OCI-LY7 (cell line): ENCODE results near the gene DCP1B. TPM values are rescaled to one million over a fixed set of nuclear protein-coding genes. Genes with fewer than 3 reads are reported as not detected.
A peak's percentile ranks its signal among the peaks of the same experiment; 100 is the strongest.

Source experiments
- BruUV-seq: library from RNA; stranded (reverse); fragments of 400-500 nt; replicated peaks from 2 replicates; lab custom pipeline; 2021; lab: Mats Ljungman, UMichigan
- CTCF ChIA-PET: fragments of 300-600 bp; sonication (Branson Sonifier 250); formaldehyde crosslinking; loops from one replicate; lab custom pipeline; 2022; ENCODE audit warnings: antibody characterized with exemption; ENCODE audit not compliant: unreplicated experiment; lab: Charles Lee
- POLR2A ChIA-PET: fragments of 300-600 bp; sonication (Branson Sonifier 250); formaldehyde crosslinking; loops from one replicate; lab custom pipeline; 2022; ENCODE audit warnings: antibody characterized with exemption; lab: Charles Lee
- DNase-seq: peaks from one replicate; pipeline ENCODE4 v3.0.0-alpha.2; 2015; ENCODE audit warnings: low spot score
- H2AFZ ChIP-seq: fragments of 200-600 bp; sonication (generic), shearing (Covaris generic); 2 replicates; pipeline ENCODE4 v1.6.1; 2014; ENCODE audit warnings: mild to moderate bottlenecking, antibody characterized with exemption, low read length, moderate library complexity
- H3K27ac ChIP-seq: fragments of 200-600 bp; sonication (generic); 2 replicates; pipeline ENCODE4 v1.5.1; 2014; ENCODE audit warnings: mixed run types, low read depth, mild to moderate bottlenecking, moderate library complexity, low read length, inconsistent platforms; ENCODE audit not compliant: poor library complexity, severe bottlenecking
- H3K36me3 ChIP-seq: fragments of 200-600 bp; sonication (generic); 2 replicates; pipeline ENCODE4 v1.6.1; 2014; ENCODE audit warnings: mild to moderate bottlenecking, antibody characterized with exemption, low read length, moderate library complexity, mixed read lengths; ENCODE audit not compliant: insufficient read depth
- H3K4me1 ChIP-seq: fragments of 200-600 bp; sonication (generic); 2 replicates; pipeline ENCODE4 v1.5.1; 2014; ENCODE audit warnings: mild to moderate bottlenecking, low read length; ENCODE audit not compliant: insufficient read depth, poor library complexity, severe bottlenecking
- H3K4me2 ChIP-seq: fragments of 200-600 bp; sonication (generic); 2 replicates; pipeline ENCODE4 v1.6.1; 2014; ENCODE audit warnings: mild to moderate bottlenecking, low read length
- H3K4me3 ChIP-seq: fragments of 200-600 bp; sonication (generic); 2 replicates; pipeline ENCODE4 v1.5.1; 2014; ENCODE audit warnings: mild to moderate bottlenecking, low read depth, low read length; ENCODE audit not compliant: poor library complexity, severe bottlenecking
- H3K79me2 ChIP-seq: fragments of 200-600 bp; sonication (generic); 2 replicates; pipeline ENCODE4 v1.6.1; 2016; ENCODE audit warnings: low read depth, mild to moderate bottlenecking, low read length, moderate library complexity, mixed read lengths; ENCODE audit not compliant: insufficient read depth
- H3K9me2 ChIP-seq: fragments of 200-600 bp; sonication (generic); 2 replicates; pipeline ENCODE4 v1.6.1; 2016; ENCODE audit warnings: mild to moderate bottlenecking, low read length, mixed read lengths; ENCODE audit not compliant: insufficient read depth
- H3K9me3 ChIP-seq: fragments of 200-600 bp; sonication (generic); 2 replicates; pipeline ENCODE4 v1.6.1; 2014; ENCODE audit warnings: mild to moderate bottlenecking, mixed run types, low read length, mixed read lengths
- H4K20me1 ChIP-seq: fragments of 200-600 bp; sonication (generic); 2 replicates; pipeline ENCODE4 v1.6.1; 2014; ENCODE audit warnings: mild to moderate bottlenecking, antibody characterized with exemption, low read length, moderate library complexity, mixed read lengths; ENCODE audit not compliant: insufficient read depth
- CTCF ChIP-seq: fragments of 200-600 bp; sonication (generic); conservative IDR thresholded peaks from 2 replicates; pipeline ENCODE4 v1.5.1; 2014; ENCODE audit warnings: mild to moderate bottlenecking, antibody characterized with exemption, low read length, moderate library complexity, mixed read lengths
- EZH2phosphoT487 ChIP-seq: fragments of 200-600 bp; sonication (generic); IDR thresholded peaks from 2 replicates; pipeline ENCODE4 v1.6.1; 2018; ENCODE audit warnings: low read depth, borderline replicate concordance, mild to moderate bottlenecking, mixed run types, antibody characterized with exemption, low read length, moderate library complexity, mixed read lengths
- intact Hi-C: fragments of 100-400 bp; cut with micrococcal nuclease; formaldehyde crosslinking; loops from one replicate; pipeline ENCODE4 v1.10.0; 2022; ENCODE audit not compliant: unreplicated experiment
- total RNA-seq, 2 experiments: library from RNA; depleted of rRNA in 1 of 2; stranded (reverse); fragments of >200 nt in 1 of 2; shearing (Covaris generic) in 1 of 2; gene quantifications; 2 replicates each; pipeline ENCODE4 v1.2.3, GENCODE V29; 2014 to 2022

The DCP1B gene
- total RNA-seq, 2 experiments from 2014 or later, result 14.2 to 15.5 TPM

- H3K27ac ChIP-seq, result no peak overlapping the region
- H3K4me3 ChIP-seq, result peak overlapping the region; percentile 58
- CTCF ChIA-PET, result interaction anchor here (1.1 kb wide), 1 partner anchor 255 kb away, joined by 3 read pairs; no protein-coding TSS in a partner anchor
- no peaks in the 10 kb centered on the region for H4K20me1 ChIP-seq
- H3K4me1 ChIP-seq, result peaks cover 6% of the 10 kb centered on the region
- H3K79me2 ChIP-seq, result no peaks in the 10 kb centered on the region
- peak overlapping the region; percentile 88 for H3K4me2 ChIP-seq
- POLR2A ChIA-PET, result no interaction called here
- TF ChIP-seq CTCF, result no peak
- no peak for TF ChIP-seq EZH2phosphoT487
- BruUV-seq, result no TSS peak
- no peaks in the 10 kb centered on the region for H3K36me3 ChIP-seq
- intact Hi-C loops, result loop anchor here (2.0 kb wide), 1 partner anchor 239 kb away; no protein-coding TSS in a partner anchor
- peak overlapping the region; percentile 78 for H2AFZ ChIP-seq
- no peak for DNase-seq
- H3K9me2 ChIP-seq, result no peaks in the 10 kb centered on the region
- H3K9me3 ChIP-seq, result no peaks in the 10 kb centered on the region
These were observed 31.3 kb upstream of the DCP1B start for GRCh38 chr12:2035431-2036055.

- peak overlapping the region; percentile 78 for H2AFZ ChIP-seq
- ChIA-PET CTCF (interaction anchor here (0.6 to 1.1 kb wide), 2 partner anchors 104 to 256 kb away, joined by 3 read pairs; no protein-coding TSS in a partner anchor), POLR2A (no interaction called here)
- DNase-seq, result peak; percentile 89
- H3K9me2 ChIP-seq, result no peaks in the 10 kb centered on the region
- no peaks in the 10 kb centered on the region for H3K79me2 ChIP-seq
- no TSS peak for BruUV-seq
- H3K4me2 ChIP-seq, result peak overlapping the region; percentile 88
- no peaks in the 10 kb centered on the region for H4K20me1 ChIP-seq
- TF ChIP-seq CTCF, result peak; percentile 93
- TF ChIP-seq EZH2phosphoT487, result no peak
- peaks cover 6% of the 10 kb centered on the region for H3K4me1 ChIP-seq
- H3K9me3 ChIP-seq, result no peaks in the 10 kb centered on the region
- intact Hi-C loops, result loop anchor here (2.0 kb wide), 1 partner anchor 238 kb away; no protein-coding TSS in a partner anchor
- H3K27ac ChIP-seq, result no peak overlapping the region
- peak overlapping the region; percentile 58 for H3K4me3 ChIP-seq
- H3K36me3 ChIP-seq, result no peaks in the 10 kb centered on the region
These were observed 30.6 kb upstream of the DCP1B start for GRCh38 chr12:2034633-2035430.
